Measurements from ENCODE around the gene SEMA4B. TPM values are rescaled to one million over a fixed set of nuclear protein-coding genes. Genes with fewer than 3 reads are reported as not detected.

Gene SEMA4B, protein sequence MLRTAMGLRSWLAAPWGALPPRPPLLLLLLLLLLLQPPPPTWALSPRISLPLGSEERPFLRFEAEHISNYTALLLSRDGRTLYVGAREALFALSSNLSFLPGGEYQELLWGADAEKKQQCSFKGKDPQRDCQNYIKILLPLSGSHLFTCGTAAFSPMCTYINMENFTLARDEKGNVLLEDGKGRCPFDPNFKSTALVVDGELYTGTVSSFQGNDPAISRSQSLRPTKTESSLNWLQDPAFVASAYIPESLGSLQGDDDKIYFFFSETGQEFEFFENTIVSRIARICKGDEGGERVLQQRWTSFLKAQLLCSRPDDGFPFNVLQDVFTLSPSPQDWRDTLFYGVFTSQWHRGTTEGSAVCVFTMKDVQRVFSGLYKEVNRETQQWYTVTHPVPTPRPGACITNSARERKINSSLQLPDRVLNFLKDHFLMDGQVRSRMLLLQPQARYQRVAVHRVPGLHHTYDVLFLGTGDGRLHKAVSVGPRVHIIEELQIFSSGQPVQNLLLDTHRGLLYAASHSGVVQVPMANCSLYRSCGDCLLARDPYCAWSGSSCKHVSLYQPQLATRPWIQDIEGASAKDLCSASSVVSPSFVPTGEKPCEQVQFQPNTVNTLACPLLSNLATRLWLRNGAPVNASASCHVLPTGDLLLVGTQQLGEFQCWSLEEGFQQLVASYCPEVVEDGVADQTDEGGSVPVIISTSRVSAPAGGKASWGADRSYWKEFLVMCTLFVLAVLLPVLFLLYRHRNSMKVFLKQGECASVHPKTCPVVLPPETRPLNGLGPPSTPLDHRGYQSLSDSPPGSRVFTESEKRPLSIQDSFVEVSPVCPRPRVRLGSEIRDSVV
- total RNA-seq (2021): 32.5 and 33.2 TPM in 2 replicates
- long read RNA-seq, transcript SEMA4B-202 (14 exons, 3,807 nt): major isoform, 15 of 44 reads
- long read RNA-seq, partial matches to known transcripts: 19 of 44 reads
- long read RNA-seq, other reads (novel, unspliced or antisense): 8 of 44 reads

DNA sequence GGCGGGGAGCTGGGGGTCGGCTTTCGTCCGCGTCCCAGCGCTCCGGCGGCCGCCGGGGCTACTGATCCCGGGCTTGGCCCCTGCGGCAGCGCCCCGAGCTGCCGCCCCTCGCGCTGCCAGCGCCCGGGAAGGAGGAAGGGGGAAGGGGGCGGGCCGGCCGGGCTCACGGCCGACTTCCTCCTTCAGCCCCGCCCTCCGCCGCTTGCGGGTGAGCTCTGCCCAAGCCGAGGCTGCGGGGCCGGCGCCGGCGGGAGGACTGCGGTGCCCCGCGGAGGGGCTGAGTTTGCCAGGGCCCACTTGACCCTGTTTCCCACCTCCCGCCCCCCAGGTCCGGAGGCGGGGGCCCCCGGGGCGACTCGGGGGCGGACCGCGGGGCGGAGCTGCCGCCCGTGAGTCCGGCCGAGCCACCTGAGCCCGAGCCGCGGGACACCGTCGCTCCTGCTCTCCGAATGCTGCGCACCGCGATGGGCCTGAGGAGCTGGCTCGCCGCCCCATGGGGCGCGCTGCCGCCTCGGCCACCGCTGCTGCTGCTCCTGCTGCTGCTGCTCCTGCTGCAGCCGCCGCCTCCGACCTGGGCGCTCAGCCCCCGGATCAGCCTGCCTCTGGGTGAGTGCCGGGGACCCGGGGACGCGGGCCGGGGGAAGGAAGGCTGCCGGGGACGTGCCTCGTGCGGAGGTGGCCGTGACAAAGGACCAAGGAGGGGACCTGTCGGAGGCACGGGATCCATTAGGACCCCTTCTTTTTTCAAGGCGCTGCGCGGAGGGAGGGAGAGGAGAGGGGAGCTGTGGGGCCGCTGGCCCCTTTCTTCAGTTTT lies at the start of gene SEMA4B:
Gene SEMA4B (plus strand): TSS at position 201 of the 814 bp plus-strand sequence. CDS start 249 bp downstream, at position 450.
- peaks cover 22 to 23% of the 10 kb centered on the region in 2 experiments for H3K4me1 Mint-ChIP-seq
- TF ChIP-seq, protein P1, sequence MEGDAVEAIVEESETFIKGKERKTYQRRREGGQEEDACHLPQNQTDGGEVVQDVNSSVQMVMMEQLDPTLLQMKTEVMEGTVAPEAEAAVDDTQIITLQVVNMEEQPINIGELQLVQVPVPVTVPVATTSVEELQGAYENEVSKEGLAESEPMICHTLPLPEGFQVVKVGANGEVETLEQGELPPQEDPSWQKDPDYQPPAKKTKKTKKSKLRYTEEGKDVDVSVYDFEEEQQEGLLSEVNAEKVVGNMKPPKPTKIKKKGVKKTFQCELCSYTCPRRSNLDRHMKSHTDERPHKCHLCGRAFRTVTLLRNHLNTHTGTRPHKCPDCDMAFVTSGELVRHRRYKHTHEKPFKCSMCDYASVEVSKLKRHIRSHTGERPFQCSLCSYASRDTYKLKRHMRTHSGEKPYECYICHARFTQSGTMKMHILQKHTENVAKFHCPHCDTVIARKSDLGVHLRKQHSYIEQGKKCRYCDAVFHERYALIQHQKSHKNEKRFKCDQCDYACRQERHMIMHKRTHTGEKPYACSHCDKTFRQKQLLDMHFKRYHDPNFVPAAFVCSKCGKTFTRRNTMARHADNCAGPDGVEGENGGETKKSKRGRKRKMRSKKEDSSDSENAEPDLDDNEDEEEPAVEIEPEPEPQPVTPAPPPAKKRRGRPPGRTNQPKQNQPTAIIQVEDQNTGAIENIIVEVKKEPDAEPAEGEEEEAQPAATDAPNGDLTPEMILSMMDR (conservative IDR thresholded peaks at IDR 0.05): no peak

More for the DNA sequence above, at the start of gene SEMA4B:
- Histone ChIP-seq H3K18ac (ENCODE audit: insufficient read length, low read depth, low read length) (peak within 1 kb of the TSS; percentile 46), H4K20me1 (ENCODE audit: control insufficient read depth, insufficient read depth, insufficient read length) (no peaks in the 10 kb centered on the region), H3K27me3 (ENCODE audit: insufficient read depth, low read length) (no peaks in the 10 kb centered on the region; the same call in 1 of the 2 replicates), H2BK5ac (ENCODE audit: insufficient read length, low read length) (no peak within 1 kb of the TSS), H2BK120ac (ENCODE audit: low read depth, low read length, poor library complexity, severe bottlenecking) (no peak within 1 kb of the TSS), H3T11ph (ENCODE audit: low read length) (no peak within 1 kb of the TSS), H3K4me2 (ENCODE audit: insufficient read depth, insufficient read length, low read length) (peak within 1 kb of the TSS; percentile 45), H3K27ac (ENCODE audit: insufficient read length, low read depth, low read length) (no peak within 1 kb of the TSS), H3K4ac (ENCODE audit: low read depth, low read length) (no peak within 1 kb of the TSS), H3K23ac (ENCODE audit: insufficient read length, low read depth, low read length) (no peak within 1 kb of the TSS), H3K23me2 (ENCODE audit: insufficient read length, low read depth, low read length, poor library complexity, severe bottlenecking) (peaks cover 13% of the 10 kb centered on the region), H2AK5ac (ENCODE audit: insufficient read length, low read length) (no peak within 1 kb of the TSS), H3K79me2 (ENCODE audit: insufficient read depth, low read length) (no peaks in the 10 kb centered on the region; the same call in 1 of the 2 replicates), H3K9ac (ENCODE audit: extremely low read depth, insufficient read length, low read length) (peak within 1 kb of the TSS; percentile 74), H3K4me1 (ENCODE audit: insufficient read depth, low read length) (peaks cover 6% of the 10 kb centered on the region; the same call in 1 of the 2 replicates), H3K14ac (ENCODE audit: insufficient read depth, low read length) (peak within 1 kb of the TSS; percentile 70), H2BK12ac (ENCODE audit: insufficient read length, low read depth, low read length) (no peak within 1 kb of the TSS), H3K79me1 (ENCODE audit: insufficient read depth, low read depth, low read length, poor library complexity, severe bottlenecking) (peaks cover 13% of the 10 kb centered on the region), H4K91ac (ENCODE audit: insufficient read length, low read depth, low read length) (no peak within 1 kb of the TSS), H2BK20ac (ENCODE audit: low read depth, low read length, poor library complexity, severe bottlenecking) (no peak within 1 kb of the TSS), H2BK15ac (ENCODE audit: low read depth, low read length) (no peak within 1 kb of the TSS), H3K56ac (ENCODE audit: insufficient read length, low read depth, low read length) (no peak within 1 kb of the TSS), H4K5ac (ENCODE audit: insufficient read length, low read depth, low read length) (no peak within 1 kb of the TSS), H2AFZ (ENCODE audit: low read length) (no peak within 1 kb of the TSS), H4K8ac (replicated peaks; ENCODE audit: insufficient read length, low read depth, low read length) (no peak within 1 kb of the TSS), H3K9me3 (ENCODE audit: control insufficient read depth, low read depth, low read length) (no peaks in the 10 kb centered on the region)
- peak within 1 kb of the TSS; percentile 79 to 90 for H3K4me3 Mint-ChIP-seq
- peak within 1 kb of the TSS; percentile 19 to 94 (median 45); a peak in 4 of 7 replicates for H3K27ac Mint-ChIP-seq
- DNase-seq: peak; percentile 85
- no CpG with 5 or more reads among the region's 88 CpGs for WGBS (ENCODE audit: extremely low coverage, insufficient read length, low lambda C conversion rate)
- H3K9me3 Mint-ChIP-seq: no peaks in the 10 kb centered on the region
- peaks cover 4% of the 10 kb centered on the region for H3K27me3 Mint-ChIP-seq (ENCODE audit: low read depth)
- peaks cover 0 to 6% (median 1%) of the 10 kb centered on the region in 3 experiments; a peak in 3 of 7 replicates for H3K36me3 Mint-ChIP-seq (ENCODE audit: insufficient read depth in 1 of 3, low read depth in 3 of 3)

All from H9 (cell line).